ENCODE data around the gene IL17RB. TPM values are rescaled to one million over a fixed set of nuclear protein-coding genes. Genes with fewer than 3 reads are reported as not detected.

Gene IL17RB
- total and polyA plus RNA-seq, 2 of the 4 experiments (the other 2 are of a cell fraction), result under 0.01 TPM; not detected in 1

GRCh38 chr3:53820756-53821580, 25.4 kb upstream of the IL17RB start:
- H4K91ac ChIP-seq (ENCODE audit: insufficient read depth, low read depth, low read length), result no peak overlapping the region
- H3K9me1 ChIP-seq (ENCODE audit: insufficient read depth, low read length), result no peaks in the 10 kb centered on the region
- TF ChIP-seq, protein P1, sequence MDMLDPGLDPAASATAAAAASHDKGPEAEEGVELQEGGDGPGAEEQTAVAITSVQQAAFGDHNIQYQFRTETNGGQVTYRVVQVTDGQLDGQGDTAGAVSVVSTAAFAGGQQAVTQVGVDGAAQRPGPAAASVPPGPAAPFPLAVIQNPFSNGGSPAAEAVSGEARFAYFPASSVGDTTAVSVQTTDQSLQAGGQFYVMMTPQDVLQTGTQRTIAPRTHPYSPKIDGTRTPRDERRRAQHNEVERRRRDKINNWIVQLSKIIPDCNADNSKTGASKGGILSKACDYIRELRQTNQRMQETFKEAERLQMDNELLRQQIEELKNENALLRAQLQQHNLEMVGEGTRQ (IDR thresholded peaks at IDR 0.05; ENCODE audit: low read depth, low read length), result no peak
- TF ChIP-seq CEBPB (IDR thresholded peaks at IDR 0.05; ENCODE audit: low read depth, low read length) (no peak), CHD1 (IDR thresholded peaks at IDR 0.05; ENCODE audit: low read depth, low read length) (no peak), MXI1 (IDR thresholded peaks at IDR 0.05; ENCODE audit: borderline replicate concordance, low read depth, low read length) (no peak), MAFK (IDR thresholded peaks at IDR 0.05; ENCODE audit: low read depth, low read length) (no peak), FOS (IDR thresholded peaks at IDR 0.05; ENCODE audit: low read depth, low read length) (no peak), RCOR1 (IDR thresholded peaks at IDR 0.05; ENCODE audit: insufficient replicate concordance, low read length) (no peak), CTCF (conservative IDR thresholded peaks at IDR 0.05; ENCODE audit: low read depth, low read length) (no peak), RFX5 (IDR thresholded peaks at IDR 0.05; ENCODE audit: low read depth, low read length) (no peak), NFE2L2 (IDR thresholded peaks at IDR 0.05; ENCODE audit: low read depth, low read length) (no peak), SMC3 (IDR thresholded peaks at IDR 0.05; ENCODE audit: low read depth, low read length) (no peak), RAD21 (IDR thresholded peaks at IDR 0.05; ENCODE audit: low read length) (no peak), ELK1 (IDR thresholded peaks at IDR 0.05; ENCODE audit: borderline replicate concordance, low read depth, low read length) (no peak), MAZ (IDR thresholded peaks at IDR 0.05; ENCODE audit: borderline replicate concordance, low read depth, low read length) (no peak), POLR2A (IDR thresholded peaks at IDR 0.05; ENCODE audit: low read depth, low read length) (no peak), BHLHE40 (IDR thresholded peaks at IDR 0.05; ENCODE audit: low read depth, low read length) (no peak)
- ChIA-PET CTCF (no interaction called here), POLR2A (ENCODE audit: unreplicated experiment) (no interaction called here)
- H2BK15ac ChIP-seq (ENCODE audit: low read depth, low read length), result no peak overlapping the region
- WGBS, 2 experiments (ENCODE audit: extremely low coverage in 2 of 2, insufficient read length in 1 of 2), result 40% methylated on average over 2 of the region's 21 CpGs; no CpG with 5 or more reads in 1 of the 2 experiments
- H2BK5ac ChIP-seq (ENCODE audit: low read depth, low read length, poor library complexity, severe bottlenecking), result no peak overlapping the region
- H4K8ac ChIP-seq (ENCODE audit: low read depth in 2 of 2, low read length in 2 of 2), result no peak overlapping the region
- H3K79me1 ChIP-seq (ENCODE audit: low read depth in 1 of 2, low read length in 2 of 2), result no peaks in the 10 kb centered on the region
- no peaks in the 10 kb centered on the region for H3K9me3 ChIP-seq (ENCODE audit: control insufficient read depth, insufficient read depth, low read length)
- H3K4me1 ChIP-seq (ENCODE audit: control insufficient read depth, insufficient read depth, low read length), result no peaks in the 10 kb centered on the region
- H2AFZ ChIP-seq (replicated peaks; ENCODE audit: low read length, poor library complexity), result peak overlapping the region; percentile 39
- H2AK9ac ChIP-seq (replicated peaks; ENCODE audit: low read depth, low read length, poor library complexity), result no peak overlapping the region
- no peak overlapping the region for H4K5ac ChIP-seq (ENCODE audit: low read depth, low read length)
- no peak overlapping the region for H3K27ac ChIP-seq (ENCODE audit: insufficient read depth, low read length)
- no peak overlapping the region for H3K56ac ChIP-seq (ENCODE audit: extremely low read depth, insufficient read depth, low read length)
- in situ Hi-C loops (cut with MboI; ENCODE audit: low sequenced_read_pairs), result no loop called here
- no peak overlapping the region for H3K4ac ChIP-seq (ENCODE audit: low read depth, low read length)
- H3K18ac ChIP-seq (ENCODE audit: low read depth, low read length), result no peak overlapping the region
- H3K4me2 ChIP-seq (ENCODE audit: low read depth, low read length), result no peak overlapping the region
- no peak overlapping the region for H3K9ac ChIP-seq (ENCODE audit: low read depth, low read length)
- peaks cover 3% of the 10 kb centered on the region for H3K27me3 ChIP-seq (ENCODE audit: control insufficient read depth, insufficient read depth, low read length)
- dilution Hi-C loops (cut with HindIII; ENCODE audit: low sequenced_read_pairs, unreplicated experiment), result no loop called here
- H3K23ac ChIP-seq (ENCODE audit: low read depth, low read length), result no peak overlapping the region
- no TSS peak for BruUV-seq (replicated peaks)
- H3K36me3 ChIP-seq (ENCODE audit: control insufficient read depth, insufficient read depth, low read length), result no peaks in the 10 kb centered on the region
- H2BK120ac ChIP-seq (ENCODE audit: low read depth, low read length), result no peak overlapping the region
- ATAC-seq (ENCODE audit: low read depth), result no peak
- H2BK20ac ChIP-seq (ENCODE audit: low read depth, low read length), result no peak overlapping the region
- H2AK5ac ChIP-seq (ENCODE audit: low read depth, low read length), result no peak overlapping the region
- no peak overlapping the region for H3K14ac ChIP-seq (replicated peaks; ENCODE audit: low read depth, low read length)
- intact Hi-C loops (cut with micrococcal nuclease), result no loop called here
- DNase-seq, result no peak
- no peak overlapping the region for H3K4me3 ChIP-seq (ENCODE audit: insufficient read depth, low read depth, low read length)
- no peaks in the 10 kb centered on the region for H4K20me1 ChIP-seq (ENCODE audit: insufficient read depth, low read length)

Measured in IMR-90 (cell line).